HEK293 (cell line): ENCODE measurements around the gene ZKSCAN1.
A peak's percentile ranks its signal among the peaks of the same experiment; 100 is the strongest.

Source experiments
- CTCF ChIA-PET: fragments of 350-600 bp; formaldehyde crosslinking; extraction: SDS; loops from one replicate; lab custom pipeline; 2021; ENCODE audit warnings: antibody characterized with exemption; lab: Yijun Ruan, JAX
- POLR2A ChIA-PET: fragments of 300-600 bp; formaldehyde crosslinking; extraction: SDS; loops from one replicate; lab custom pipeline; 2020; ENCODE audit warnings: antibody characterized with exemption, inconsistent platforms; lab: Yijun Ruan, JAX
- H3K27ac ChIP-seq: fragments of 200-500 bp; sonication (Bioruptor generic); 2 replicates; pipeline ENCODE4 v1.5.1; 2014; ENCODE audit warnings: low read depth, low read length, control low read depth, inconsistent platforms; ENCODE audit errors: extremely low read depth
- H3K36me3 ChIP-seq, 2 experiments: fragments of 200-500 bp in 1 of 2; sonication (Bioruptor generic) in 1 of 2; 1 replicate in 1 of 2; 2 replicates in 1 of 2; pipeline ENCODE4 v1.5.1; 2014 to 2017; ENCODE audit warnings: inconsistent platforms in 2 of 2, low read length in 2 of 2; ENCODE audit not compliant: control insufficient read depth in 2 of 2, insufficient read depth in 1 of 2
- H3K4me1 ChIP-seq: fragments of 200-500 bp; sonication (Bioruptor generic); 2 replicates; pipeline ENCODE4 v1.5.1; 2014; ENCODE audit warnings: mild to moderate bottlenecking, low read length, inconsistent platforms; ENCODE audit not compliant: control insufficient read depth, insufficient read depth
- H3K4me3 ChIP-seq: 2 replicates; pipeline ENCODE4 v1.5.1; 2011; ENCODE audit warnings: low read depth, mild to moderate bottlenecking, control low read depth, low read length, moderate library complexity
- H3K9me3 ChIP-seq: fragments of 200-500 bp; sonication (Bioruptor generic); 2 replicates; pipeline ENCODE4 v1.5.1; 2014; ENCODE audit warnings: low read depth, low read length, inconsistent platforms; ENCODE audit not compliant: control insufficient read depth, insufficient read depth
- GLI2 ChIP-seq: fragments of 450-650 bp; formaldehyde crosslinking; IDR thresholded peaks from 2 replicates; pipeline ENCODE4; 2017; ENCODE audit warnings: missing biosample characterization, missing genetic modification characterization, low read depth, borderline replicate concordance
- HOXC10 ChIP-seq: sonication (generic); formaldehyde crosslinking; IDR thresholded peaks from 2 replicates; pipeline ENCODE4 v1.8.1; 2023; ENCODE audit warnings: mild to moderate bottlenecking, missing genetic modification reagents
- MYNN ChIP-seq: fragments of 450-650 bp; formaldehyde crosslinking; IDR thresholded peaks from 2 replicates; pipeline ENCODE4 v1.5.1; 2016; ENCODE audit warnings: missing biosample characterization, missing genetic modification characterization, borderline replicate concordance
- RBAK ChIP-seq: fragments of 450-650 bp; formaldehyde crosslinking; IDR thresholded peaks from 2 replicates; pipeline ENCODE4 v1.5.1; 2016; ENCODE audit warnings: missing biosample characterization, missing genetic modification characterization
- REPIN1 ChIP-seq: fragments of 450-650 bp; formaldehyde crosslinking; IDR thresholded peaks from 2 replicates; pipeline ENCODE4 v1.5.1; 2017; ENCODE audit warnings: missing biosample characterization, missing genetic modification characterization, low read depth
- ZBTB17 ChIP-seq: fragments of 450-650 bp; formaldehyde crosslinking; IDR thresholded peaks from 2 replicates; pipeline ENCODE4 v1.5.1; 2016; ENCODE audit warnings: missing biosample characterization, missing genetic modification characterization
- ZEB2 ChIP-seq: fragments of 450-650 bp; formaldehyde crosslinking; IDR thresholded peaks from 2 replicates; pipeline ENCODE4 v1.5.1; 2016; ENCODE audit warnings: missing biosample characterization, missing genetic modification characterization
- ZFP69B ChIP-seq: fragments of 450-650 bp; formaldehyde crosslinking; IDR thresholded peaks from 2 replicates; pipeline ENCODE4 v1.5.1; 2016; ENCODE audit warnings: missing biosample characterization, missing genetic modification characterization
- ZNF121 ChIP-seq: fragments of 450-650 bp; formaldehyde crosslinking; IDR thresholded peaks from 2 replicates; pipeline ENCODE4 v1.5.1; 2016; ENCODE audit warnings: missing biosample characterization, missing genetic modification characterization
- ZNF175 ChIP-seq: fragments of 450-650 bp; formaldehyde crosslinking; IDR thresholded peaks from 2 replicates; pipeline ENCODE4 v1.5.1; 2016; ENCODE audit warnings: missing biosample characterization, missing genetic modification characterization
- ZNF362 ChIP-seq: fragments of 450-650 bp; formaldehyde crosslinking; IDR thresholded peaks from 2 replicates; pipeline ENCODE4 v1.5.1; 2016; ENCODE audit warnings: missing biosample characterization, missing genetic modification characterization
- ZNF561 ChIP-seq: fragments of 450-650 bp; IDR thresholded peaks from 2 replicates; pipeline ENCODE4 v1.5.1; 2018; ENCODE audit warnings: missing biosample characterization, missing genetic modification characterization, borderline replicate concordance
- ZNF600 ChIP-seq: fragments of 450-650 bp; formaldehyde crosslinking; IDR thresholded peaks from 2 replicates; pipeline ENCODE4 v1.5.1; 2016; ENCODE audit warnings: missing biosample characterization, missing genetic modification characterization
- ZNF747 ChIP-seq: fragments of 450-650 bp; formaldehyde crosslinking; IDR thresholded peaks from 2 replicates; pipeline ENCODE4 v1.5.1; 2016; ENCODE audit warnings: missing biosample characterization, missing genetic modification characterization
- ZSCAN5A ChIP-seq: fragments of 450-650 bp; formaldehyde crosslinking; IDR thresholded peaks from 2 replicates; pipeline ENCODE4 v1.5.1; 2016; ENCODE audit warnings: missing biosample characterization, missing genetic modification characterization
- TF ChIP-seq, protein P1 (sequence below): fragments of 450-650 bp; formaldehyde crosslinking; IDR thresholded peaks from 2 replicates; pipeline ENCODE4 v1.5.1; 2016; ENCODE audit warnings: missing biosample characterization, missing genetic modification characterization
- TF ChIP-seq, protein P2 (sequence below): fragments of 450-650 bp; formaldehyde crosslinking; IDR thresholded peaks from 2 replicates; pipeline ENCODE4 v1.5.1; 2016; ENCODE audit warnings: missing biosample characterization, missing genetic modification characterization
- TF ChIP-seq, protein P3 (sequence below): fragments of 450-650 bp; formaldehyde crosslinking; IDR thresholded peaks from 2 replicates; pipeline ENCODE4 v1.5.1; 2017; ENCODE audit warnings: missing biosample characterization, missing genetic modification characterization

The ZKSCAN1 gene

DNA sequence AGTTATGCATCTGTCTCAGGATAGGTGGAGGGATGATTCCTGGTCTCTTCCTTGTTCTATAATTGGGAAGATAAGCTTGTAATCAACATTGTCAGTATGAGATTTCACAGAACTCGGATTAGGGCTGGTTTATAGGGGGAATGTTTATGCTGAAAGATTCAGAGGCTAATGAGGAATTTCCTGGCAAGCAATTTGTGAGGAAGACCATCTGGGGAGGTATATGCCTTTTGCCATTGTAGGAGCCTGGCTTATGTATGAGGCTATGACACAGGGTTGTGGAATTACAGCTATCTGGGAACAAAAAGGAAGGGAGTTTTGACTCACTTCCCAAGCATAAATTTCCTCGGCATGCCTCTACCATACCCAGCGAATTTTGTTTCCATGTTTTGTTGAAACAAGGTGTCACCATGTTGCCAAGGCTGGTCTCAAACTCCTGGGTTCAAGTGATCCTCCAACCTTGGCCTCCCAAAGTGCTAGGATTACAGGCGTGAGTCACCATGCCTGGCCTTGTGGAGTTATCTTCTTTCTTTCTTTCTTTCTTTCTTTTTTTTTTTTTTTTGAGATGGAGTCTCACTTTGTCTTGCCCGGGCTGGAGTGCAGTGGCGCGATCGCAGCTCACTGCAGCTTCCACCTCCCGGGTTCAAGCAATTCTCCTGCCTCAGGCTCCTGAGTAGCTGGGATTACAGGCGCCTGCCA, 71.8 kb downstream of the ZKSCAN1 start:
- peaks cover 8% of the 10 kb centered on the region for H3K4me1 ChIP-seq
- H3K27ac ChIP-seq, result no peak overlapping the region
- POLR2A ChIA-PET, result interaction anchor here (7.9 kb wide), 1 partner anchor 13 kb away, joined by 115 read pairs; the partner anchor contains the start of genes AP4M1 and MCM7
- TF ChIP-seq ZNF600 (tag by site-specific recombination) (no peak), ZSCAN5A (tag by site-specific recombination) (no peak), RBAK (tag by site-specific recombination) (no peak)
- H3K36me3 ChIP-seq, result peaks cover 8 to 20% of the 10 kb centered on the region in 2 experiments
- CTCF ChIA-PET, result no interaction called here
- H3K4me3 ChIP-seq, result no peak overlapping the region
- H3K9me3 ChIP-seq, result no peaks in the 10 kb centered on the region

DNA sequence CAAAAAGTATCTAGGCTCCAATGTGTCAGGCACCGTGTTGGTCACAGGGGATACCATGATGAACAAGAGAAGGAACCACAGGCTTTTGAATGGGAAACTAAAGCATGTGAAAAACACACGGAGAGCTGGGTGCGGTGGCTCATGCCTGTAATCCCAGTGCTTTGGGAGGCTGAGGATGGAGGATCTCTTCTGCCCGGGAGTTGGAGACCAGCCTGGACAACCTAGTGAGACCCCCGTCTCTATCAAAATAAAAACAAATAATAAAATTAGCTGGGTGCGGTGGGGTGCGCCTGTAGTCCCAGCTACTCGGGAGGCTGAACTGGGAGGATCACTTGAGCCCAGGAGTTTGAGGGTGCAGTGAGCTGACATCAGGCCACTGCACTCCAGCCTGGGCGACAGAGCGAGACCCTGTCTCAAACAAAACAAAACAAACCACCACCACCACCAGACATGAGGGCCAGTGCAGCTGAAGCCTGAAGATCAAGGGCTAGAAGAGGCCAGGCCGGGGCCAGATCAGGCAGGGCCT, 72.8 kb downstream of the ZKSCAN1 start:
- ChIA-PET CTCF (interaction anchor here (0.6 kb wide), 1 partner anchor 308 kb away, joined by 3 read pairs; no protein-coding TSS in a partner anchor), POLR2A (interaction anchor here (0.7 to 7.9 kb wide), 2 partner anchors 13 to 39 kb away, joined by 3 to 115 read pairs; partner anchors contain the start of genes AP4M1, MBLAC1 and MCM7)
- TF ChIP-seq ZNF175, result no peak
- no peak for TF ChIP-seq HOXC10
- peak; percentile 96 for TF ChIP-seq ZNF121
- TF ChIP-seq ZBTB17 (tag by site-specific recombination), result no peak
- H3K4me3 ChIP-seq, result peak overlapping the region; percentile 86
- peaks cover 8% of the 10 kb centered on the region for H3K4me1 ChIP-seq
- H3K9me3 ChIP-seq, result no peaks in the 10 kb centered on the region
- peaks cover 8 to 30% of the 10 kb centered on the region in 2 experiments for H3K36me3 ChIP-seq
- peak overlapping the region; percentile 79 for H3K27ac ChIP-seq

DNA sequence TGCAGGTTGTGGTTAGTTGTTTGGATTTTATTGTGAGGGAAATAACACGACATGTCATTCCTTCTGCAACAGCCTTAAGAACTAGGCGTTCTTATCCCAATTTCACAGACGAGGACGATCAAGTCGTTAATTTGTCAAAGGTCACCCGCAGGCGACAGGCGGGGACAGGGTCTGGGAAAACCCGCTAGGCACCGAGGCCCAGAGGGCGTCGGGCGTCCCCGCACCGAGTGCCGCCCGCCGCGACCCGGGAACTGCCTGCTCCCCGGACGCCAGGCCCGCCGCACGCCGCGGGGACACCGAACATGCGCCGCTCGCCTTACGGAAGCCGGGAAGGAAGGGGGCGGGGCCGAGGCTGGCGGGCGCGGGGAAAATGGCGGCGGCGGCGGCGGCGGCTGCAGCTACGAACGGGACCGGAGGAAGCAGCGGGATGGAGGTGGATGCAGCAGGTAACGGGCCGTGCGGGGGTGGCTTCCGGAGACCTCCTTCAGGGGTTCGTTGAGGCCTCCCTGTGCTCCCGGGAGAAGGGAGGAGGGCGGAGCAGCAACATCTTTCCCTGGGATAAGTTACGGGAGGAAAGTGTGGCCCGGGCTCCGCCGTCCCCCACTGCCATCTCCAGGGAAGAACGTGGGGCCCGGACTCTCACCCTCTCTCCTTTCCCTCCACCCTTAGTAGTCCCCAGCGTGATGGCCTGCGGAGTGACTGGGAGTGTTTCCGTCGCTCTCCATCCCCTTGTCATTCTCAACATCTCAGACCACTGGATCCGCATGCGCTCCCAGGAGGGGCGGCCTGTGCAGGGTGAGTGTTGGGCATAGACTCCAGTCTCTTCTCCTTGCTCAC, 73.4 kb downstream of the ZKSCAN1 start, which contains the start of gene COPS6:
COPS6 (plus strand) TSS at position 349 of the 837 bp plus-strand sequence; CDS start at position 371, 22 bp downstream.
- CTCF ChIA-PET, result interaction anchor here (0.6 kb wide), 1 partner anchor 307 kb away, joined by 3 read pairs; no protein-coding TSS in a partner anchor
- Histone ChIP-seq H3K4me3 (peak within 1 kb of the TSS; percentile 86), H3K9me3 (no peaks in the 10 kb centered on the region), H3K4me1 (peaks cover 8% of the 10 kb centered on the region), H3K36me3 (peaks cover 8 to 36% of the 10 kb centered on the region in 2 experiments), H3K27ac (peak within 1 kb of the TSS; percentile 79)
- POLR2A ChIA-PET, result interaction anchor here (0.7 to 7.9 kb wide), 2 partner anchors 12 to 38 kb away, joined by 3 to 115 read pairs; partner anchors contain the start of genes AP4M1, MBLAC1 and MCM7
- TF ChIP-seq ZNF747 (tag by site-specific recombination), result no peak
- TF ChIP-seq GLI2, result no peak
- TF ChIP-seq MYNN, result no peak; the same call in 1 of the 2 replicates
- TF ChIP-seq, protein P1, sequence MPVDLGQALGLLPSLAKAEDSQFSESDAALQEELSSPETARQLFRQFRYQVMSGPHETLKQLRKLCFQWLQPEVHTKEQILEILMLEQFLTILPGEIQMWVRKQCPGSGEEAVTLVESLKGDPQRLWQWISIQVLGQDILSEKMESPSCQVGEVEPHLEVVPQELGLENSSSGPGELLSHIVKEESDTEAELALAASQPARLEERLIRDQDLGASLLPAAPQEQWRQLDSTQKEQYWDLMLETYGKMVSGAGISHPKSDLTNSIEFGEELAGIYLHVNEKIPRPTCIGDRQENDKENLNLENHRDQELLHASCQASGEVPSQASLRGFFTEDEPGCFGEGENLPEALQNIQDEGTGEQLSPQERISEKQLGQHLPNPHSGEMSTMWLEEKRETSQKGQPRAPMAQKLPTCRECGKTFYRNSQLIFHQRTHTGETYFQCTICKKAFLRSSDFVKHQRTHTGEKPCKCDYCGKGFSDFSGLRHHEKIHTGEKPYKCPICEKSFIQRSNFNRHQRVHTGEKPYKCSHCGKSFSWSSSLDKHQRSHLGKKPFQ (tag by site-specific recombination), result no peak
- no peak for TF ChIP-seq ZNF362 (tag by site-specific recombination)
- TF ChIP-seq ZFP69B (tag by site-specific recombination), result peak; percentile 78
- TF ChIP-seq, protein P2, sequence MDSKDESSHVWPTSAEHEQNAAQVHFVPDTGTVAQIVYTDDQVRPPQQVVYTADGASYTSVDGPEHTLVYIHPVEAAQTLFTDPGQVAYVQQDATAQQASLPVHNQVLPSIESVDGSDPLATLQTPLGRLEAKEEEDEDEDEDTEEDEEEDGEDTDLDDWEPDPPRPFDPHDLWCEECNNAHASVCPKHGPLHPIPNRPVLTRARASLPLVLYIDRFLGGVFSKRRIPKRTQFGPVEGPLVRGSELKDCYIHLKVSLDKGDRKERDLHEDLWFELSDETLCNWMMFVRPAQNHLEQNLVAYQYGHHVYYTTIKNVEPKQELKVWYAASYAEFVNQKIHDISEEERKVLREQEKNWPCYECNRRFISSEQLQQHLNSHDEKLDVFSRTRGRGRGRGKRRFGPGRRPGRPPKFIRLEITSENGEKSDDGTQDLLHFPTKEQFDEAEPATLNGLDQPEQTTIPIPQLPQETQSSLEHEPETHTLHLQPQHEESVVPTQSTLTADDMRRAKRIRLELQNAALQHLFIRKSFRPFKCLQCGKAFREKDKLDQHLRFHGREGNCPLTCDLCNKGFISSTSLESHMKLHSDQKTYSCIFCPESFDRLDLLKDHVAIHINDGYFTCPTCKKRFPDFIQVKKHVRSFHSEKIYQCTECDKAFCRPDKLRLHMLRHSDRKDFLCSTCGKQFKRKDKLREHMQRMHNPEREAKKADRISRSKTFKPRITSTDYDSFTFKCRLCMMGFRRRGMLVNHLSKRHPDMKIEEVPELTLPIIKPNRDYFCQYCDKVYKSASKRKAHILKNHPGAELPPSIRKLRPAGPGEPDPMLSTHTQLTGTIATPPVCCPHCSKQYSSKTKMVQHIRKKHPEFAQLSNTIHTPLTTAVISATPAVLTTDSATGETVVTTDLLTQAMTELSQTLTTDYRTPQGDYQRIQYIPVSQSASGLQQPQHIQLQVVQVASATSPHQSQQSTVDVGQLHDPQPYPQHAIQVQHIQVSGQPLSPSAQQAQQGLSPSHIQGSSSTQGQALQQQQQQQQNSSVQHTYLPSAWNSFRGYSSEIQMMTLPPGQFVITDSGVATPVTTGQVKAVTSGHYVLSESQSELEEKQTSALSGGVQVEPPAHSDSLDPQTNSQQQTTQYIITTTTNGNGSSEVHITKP, result peak; percentile 96
- no peak for TF ChIP-seq REPIN1 (tag by site-specific recombination)
- TF ChIP-seq, protein P3, sequence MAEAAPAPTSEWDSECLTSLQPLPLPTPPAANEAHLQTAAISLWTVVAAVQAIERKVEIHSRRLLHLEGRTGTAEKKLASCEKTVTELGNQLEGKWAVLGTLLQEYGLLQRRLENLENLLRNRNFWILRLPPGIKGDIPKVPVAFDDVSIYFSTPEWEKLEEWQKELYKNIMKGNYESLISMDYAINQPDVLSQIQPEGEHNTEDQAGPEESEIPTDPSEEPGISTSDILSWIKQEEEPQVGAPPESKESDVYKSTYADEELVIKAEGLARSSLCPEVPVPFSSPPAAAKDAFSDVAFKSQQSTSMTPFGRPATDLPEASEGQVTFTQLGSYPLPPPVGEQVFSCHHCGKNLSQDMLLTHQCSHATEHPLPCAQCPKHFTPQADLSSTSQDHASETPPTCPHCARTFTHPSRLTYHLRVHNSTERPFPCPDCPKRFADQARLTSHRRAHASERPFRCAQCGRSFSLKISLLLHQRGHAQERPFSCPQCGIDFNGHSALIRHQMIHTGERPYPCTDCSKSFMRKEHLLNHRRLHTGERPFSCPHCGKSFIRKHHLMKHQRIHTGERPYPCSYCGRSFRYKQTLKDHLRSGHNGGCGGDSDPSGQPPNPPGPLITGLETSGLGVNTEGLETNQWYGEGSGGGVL (tag by site-specific recombination), result peak; percentile 33; the same call in 1 of the 2 replicates
- peak; percentile 96 for TF ChIP-seq ZEB2 (tag by site-specific recombination)
- TF ChIP-seq ZNF561 (tag by site-specific recombination), result peak; percentile 88; the same call in 1 of the 2 replicates
